ENCODE measurements around the gene DPEP2. TPM values are rescaled to one million over a fixed set of nuclear protein-coding genes. Genes with fewer than 3 reads are reported as not detected.
A peak's percentile ranks its signal among the peaks of the same experiment; 100 is the strongest.
"Not testable (repeated sequence)": the region's sequence is repeated elsewhere in the genome, so short reads cannot be mapped to it uniquely, and the experiment has no call there.

DPEP2 gene
- total RNA-seq, 1 experiment from 2014 or later = not detected

DNA sequence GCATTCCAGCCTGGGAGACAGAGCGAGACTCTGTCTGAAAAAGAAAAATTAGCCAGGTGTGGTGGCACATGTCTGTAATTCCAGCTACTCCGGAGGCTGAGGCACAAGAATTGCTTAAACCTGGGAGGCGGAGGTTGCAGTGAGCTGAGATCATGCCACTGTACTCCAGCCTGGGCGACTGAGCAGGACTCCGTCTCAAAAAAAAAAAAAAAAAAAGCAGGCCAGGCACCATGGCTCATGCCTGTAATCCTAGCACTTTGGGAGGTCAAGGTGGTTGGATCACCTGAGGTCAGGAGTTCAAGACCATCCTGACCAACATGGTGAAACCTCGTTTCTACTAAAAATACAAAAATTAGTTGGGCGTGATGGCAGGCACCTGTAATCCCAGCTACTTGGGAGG, 27.0 kb downstream of the DPEP2 start:
- not testable (repeated sequence) for DNase-seq; H3K9me3 ChIP-seq (replicated peaks); H3K36me3 ChIP-seq; H3K4me3 ChIP-seq; H3K27ac ChIP-seq; H3K4me1 ChIP-seq; H3K27me3 ChIP-seq

DNA sequence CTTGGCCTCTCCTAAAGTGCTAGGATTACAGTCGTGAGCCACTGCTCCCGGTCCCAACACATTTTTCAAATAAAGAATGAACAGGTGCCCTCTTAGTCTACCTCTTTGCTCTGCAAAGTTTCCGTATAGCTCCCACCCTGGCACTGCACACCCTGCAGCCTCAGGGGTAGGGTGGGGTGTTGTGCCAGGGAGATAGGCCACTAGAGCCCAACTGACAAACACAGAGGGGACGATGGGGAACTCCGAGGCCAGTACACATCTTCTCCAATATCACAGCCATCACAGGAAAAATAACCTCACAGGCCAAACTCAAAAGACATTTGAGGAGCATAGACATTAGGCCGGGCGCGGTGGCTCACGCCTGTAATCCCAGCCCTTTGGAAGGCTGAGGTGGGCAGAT, 28.2 kb downstream of the DPEP2 start:
- Histone ChIP-seq H3K4me3 (no peak overlapping the region), H3K4me1 (peaks cover 11% of the 10 kb centered on the region), H3K9me3 (replicated peaks) (no peaks in the 10 kb centered on the region), H3K36me3 (no peaks in the 10 kb centered on the region), H3K27me3 (no peaks in the 10 kb centered on the region), H3K27ac (no peak overlapping the region)
- DNase-seq = no peak

DNA sequence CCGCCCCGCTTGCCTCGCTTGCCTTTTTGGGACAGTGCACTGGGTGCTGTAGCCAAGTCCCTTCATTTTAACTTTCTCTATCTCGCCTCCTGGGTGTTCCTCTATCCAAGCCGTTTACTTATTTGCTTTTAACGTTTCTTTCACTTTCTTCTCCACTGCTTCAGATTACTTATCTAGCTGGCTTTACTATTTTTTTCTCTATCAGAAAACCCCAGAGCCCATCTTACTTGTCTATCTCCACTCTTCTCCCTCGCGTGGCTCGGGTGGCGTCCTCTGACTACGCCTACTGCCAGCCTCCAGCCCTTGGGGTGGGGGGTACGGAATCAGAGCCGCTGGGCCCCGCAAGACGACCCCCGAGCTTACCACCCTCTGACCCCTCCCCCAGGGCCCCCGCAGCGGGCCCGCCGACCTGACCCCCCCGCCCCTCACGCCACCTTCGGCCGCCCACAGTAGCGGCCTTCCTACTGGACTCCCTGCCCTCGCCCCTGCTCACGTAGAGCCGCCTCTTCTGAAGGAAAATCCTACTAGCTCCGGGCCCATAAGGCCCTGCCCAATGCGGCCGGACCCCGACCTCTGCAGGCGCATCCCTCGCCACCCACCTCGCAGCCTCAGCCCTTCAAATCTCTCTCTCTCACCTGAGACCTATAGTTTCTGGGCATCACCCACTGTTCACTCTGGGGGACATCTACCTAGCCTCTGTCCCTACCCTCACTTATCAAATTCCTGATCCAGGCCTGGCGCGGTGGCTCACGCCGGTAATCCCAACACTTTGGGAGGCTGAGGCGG, 29.8 kb downstream of the DPEP2 start:
- Histone ChIP-seq H3K27ac (no peak overlapping the region), H3K27me3 (no peaks in the 10 kb centered on the region), H3K9me3 (replicated peaks) (no peaks in the 10 kb centered on the region), H3K4me3 (peak overlapping the region; percentile 82), H3K36me3 (no peaks in the 10 kb centered on the region), H3K4me1 (peaks cover 17% of the 10 kb centered on the region)
- DNase-seq = no peak

DNA sequence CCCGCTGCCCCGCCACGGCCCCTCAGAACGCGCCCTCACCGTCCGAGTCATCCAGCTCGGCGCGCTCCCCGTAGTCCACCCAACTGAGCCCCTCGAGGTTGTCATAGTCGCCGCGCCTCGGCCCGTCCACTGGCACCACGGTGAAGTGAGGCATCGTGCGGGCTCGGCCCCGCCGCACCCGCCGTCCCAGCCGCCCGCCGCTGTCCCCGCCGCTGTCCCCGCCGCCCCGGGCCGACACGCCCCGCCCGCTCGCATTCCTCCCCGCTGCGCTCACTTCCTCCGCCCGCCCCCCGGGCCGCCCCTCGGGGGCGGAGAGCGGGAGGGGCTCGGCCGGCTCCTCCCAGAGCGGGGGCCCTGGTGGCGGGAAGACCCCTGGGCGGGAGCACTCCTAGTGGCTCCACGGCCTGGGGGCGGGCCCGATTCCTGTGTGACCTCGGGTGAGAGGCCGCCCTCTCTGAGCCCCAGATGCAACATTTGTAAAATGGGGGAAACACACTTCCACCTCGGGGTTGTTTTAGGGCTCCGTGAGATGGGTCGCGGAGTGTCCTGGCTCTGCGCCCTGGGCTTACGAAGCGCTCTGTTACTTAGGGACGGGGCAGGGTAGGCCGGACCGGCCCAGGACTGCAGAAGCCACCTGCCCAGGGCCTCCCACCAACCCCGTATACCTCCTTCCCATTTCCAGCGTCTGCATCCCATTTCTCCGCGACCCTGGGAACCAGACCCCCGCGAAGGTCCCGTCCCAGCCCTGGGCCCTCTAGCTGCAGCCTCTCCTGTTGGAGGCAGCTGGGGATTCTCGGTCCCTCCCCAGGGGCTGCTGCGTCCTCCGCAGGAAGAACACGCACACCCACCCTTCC, 30.7 kb downstream of the DPEP2 start, which contains the start of gene SLC12A4:
TSS of gene SLC12A4 (minus strand) at position 238 of the 854 bp plus-strand sequence. CDS start at position 154, 84 bp downstream.
- peak; percentile 81 to 82 for DNase-seq
- Histone ChIP-seq H3K4me3 (peak within 1 kb of the TSS; percentile 82), H3K27ac (peak within 1 kb of the TSS; percentile 78), H3K36me3 (no peaks in the 10 kb centered on the region), H3K27me3 (no peaks in the 10 kb centered on the region), H3K9me3 (replicated peaks) (no peaks in the 10 kb centered on the region), H3K4me1 (peaks cover 17% of the 10 kb centered on the region)

DNA sequence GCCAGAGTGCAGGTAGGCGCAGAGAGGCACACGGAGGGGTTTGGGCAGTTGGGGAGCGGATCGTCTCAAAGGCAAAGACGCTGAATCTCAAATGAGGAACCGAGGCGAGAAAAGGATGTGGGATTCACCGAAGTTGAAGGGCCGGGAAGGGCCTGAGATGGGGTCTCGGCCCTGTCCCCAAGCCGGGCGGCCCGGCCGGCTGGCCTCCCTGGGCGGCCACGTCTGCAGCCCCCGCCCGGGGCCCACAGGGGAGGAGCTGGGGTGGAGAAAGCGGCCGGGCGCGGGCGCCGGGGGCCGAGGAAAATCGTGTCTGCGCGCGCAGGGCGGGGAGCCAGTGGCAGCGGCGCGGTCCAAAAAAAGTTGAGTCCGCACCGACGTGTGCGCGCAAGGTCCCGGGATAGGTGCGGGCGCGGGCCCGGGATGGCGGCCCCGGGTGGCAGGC, 31.3 kb downstream of the DPEP2 start:
- no peaks in the 10 kb centered on the region for H3K9me3 ChIP-seq (replicated peaks)
- H3K36me3 ChIP-seq = no peaks in the 10 kb centered on the region
- peak overlapping the region; percentile 78 for H3K27ac ChIP-seq
- DNase-seq = peak; percentile 26 to 39
- peak overlapping the region; percentile 82 for H3K4me3 ChIP-seq
- no peaks in the 10 kb centered on the region for H3K27me3 ChIP-seq
- peaks cover 17% of the 10 kb centered on the region for H3K4me1 ChIP-seq

DNA sequence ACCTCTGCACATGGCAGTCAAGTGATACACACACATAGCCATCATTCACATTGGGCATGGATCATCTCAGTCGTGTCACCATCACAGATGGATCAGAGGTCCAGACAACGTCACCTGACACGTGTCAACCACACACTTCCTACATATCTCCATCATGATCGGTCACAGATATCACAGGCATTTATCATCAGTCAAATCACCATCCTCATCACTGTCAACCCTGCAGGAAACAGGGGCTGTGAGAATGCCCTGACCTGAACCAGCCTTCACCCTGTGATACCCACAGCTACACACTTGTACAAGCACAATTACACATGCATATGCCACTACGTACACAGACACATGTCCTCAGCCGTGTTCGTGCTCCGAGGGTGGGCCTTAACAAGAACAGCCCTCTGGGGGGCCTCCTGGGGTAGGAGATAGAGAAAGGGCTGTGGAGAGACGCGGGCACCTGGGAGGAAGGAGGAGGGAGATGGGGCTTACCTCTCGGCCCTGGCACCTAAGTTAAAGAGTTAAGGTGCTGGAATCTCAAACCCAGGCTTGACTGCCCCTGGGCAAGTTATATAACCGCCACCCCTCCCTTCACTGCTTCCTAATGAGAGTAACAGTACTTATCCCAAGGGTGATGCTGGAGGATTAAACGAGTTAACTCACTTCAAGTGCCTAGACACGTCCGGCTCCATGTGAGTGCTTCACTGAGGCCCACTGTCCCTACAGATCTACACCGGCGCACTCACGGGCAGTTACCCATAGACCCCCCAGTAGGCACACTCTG, 31.9 kb downstream of the DPEP2 start:
- H3K4me3 ChIP-seq = peak overlapping the region; percentile 82
- no peak for DNase-seq
- H3K27me3 ChIP-seq = no peaks in the 10 kb centered on the region
- H3K9me3 ChIP-seq (replicated peaks) = no peaks in the 10 kb centered on the region
- H3K36me3 ChIP-seq = no peaks in the 10 kb centered on the region; the same call in 1 of the 2 replicates
- peaks cover 17% of the 10 kb centered on the region for H3K4me1 ChIP-seq
- peak overlapping the region; percentile 78 for H3K27ac ChIP-seq

DNA sequence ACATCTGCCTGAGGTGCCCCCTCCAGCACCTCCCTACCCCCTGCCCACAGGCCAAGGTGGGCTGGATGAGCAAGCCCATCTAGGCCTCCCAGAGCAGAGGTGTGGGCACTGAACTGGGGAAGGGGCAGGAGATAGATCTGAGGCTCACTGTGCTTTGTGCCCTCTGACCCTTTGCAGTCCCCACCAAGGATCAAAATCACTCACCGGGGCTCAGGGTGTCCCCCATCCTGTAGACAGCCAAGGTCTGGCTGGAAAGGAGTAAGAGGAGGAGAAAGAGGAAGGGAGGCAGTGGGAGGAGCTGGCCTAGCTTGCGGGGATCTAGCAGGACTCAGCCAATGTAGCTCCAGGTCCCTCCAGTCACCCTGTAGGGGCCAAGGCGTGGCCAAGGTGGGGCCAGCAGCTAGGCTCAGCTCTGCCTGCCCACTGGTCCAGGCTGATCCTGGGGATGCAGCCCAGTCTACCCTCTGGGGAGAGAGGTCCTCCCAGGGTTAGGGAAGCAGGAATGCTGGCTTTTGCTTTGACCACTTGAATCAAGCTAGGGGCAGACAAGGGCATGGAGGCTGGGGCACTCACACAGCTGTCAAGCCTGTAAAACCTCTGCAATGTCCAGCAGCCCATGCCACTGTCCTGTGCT, 32.6 kb downstream of the DPEP2 start:
- Histone ChIP-seq H3K4me1 (peaks cover 17% of the 10 kb centered on the region), H3K27me3 (no peaks in the 10 kb centered on the region), H3K4me3 (peak overlapping the region; percentile 82), H3K36me3 (no peaks in the 10 kb centered on the region; the same call in 1 of the 2 replicates), H3K27ac (peak overlapping the region; percentile 78), H3K9me3 (replicated peaks) (no peaks in the 10 kb centered on the region)
- peak; percentile 25 to 40 for DNase-seq

DNA sequence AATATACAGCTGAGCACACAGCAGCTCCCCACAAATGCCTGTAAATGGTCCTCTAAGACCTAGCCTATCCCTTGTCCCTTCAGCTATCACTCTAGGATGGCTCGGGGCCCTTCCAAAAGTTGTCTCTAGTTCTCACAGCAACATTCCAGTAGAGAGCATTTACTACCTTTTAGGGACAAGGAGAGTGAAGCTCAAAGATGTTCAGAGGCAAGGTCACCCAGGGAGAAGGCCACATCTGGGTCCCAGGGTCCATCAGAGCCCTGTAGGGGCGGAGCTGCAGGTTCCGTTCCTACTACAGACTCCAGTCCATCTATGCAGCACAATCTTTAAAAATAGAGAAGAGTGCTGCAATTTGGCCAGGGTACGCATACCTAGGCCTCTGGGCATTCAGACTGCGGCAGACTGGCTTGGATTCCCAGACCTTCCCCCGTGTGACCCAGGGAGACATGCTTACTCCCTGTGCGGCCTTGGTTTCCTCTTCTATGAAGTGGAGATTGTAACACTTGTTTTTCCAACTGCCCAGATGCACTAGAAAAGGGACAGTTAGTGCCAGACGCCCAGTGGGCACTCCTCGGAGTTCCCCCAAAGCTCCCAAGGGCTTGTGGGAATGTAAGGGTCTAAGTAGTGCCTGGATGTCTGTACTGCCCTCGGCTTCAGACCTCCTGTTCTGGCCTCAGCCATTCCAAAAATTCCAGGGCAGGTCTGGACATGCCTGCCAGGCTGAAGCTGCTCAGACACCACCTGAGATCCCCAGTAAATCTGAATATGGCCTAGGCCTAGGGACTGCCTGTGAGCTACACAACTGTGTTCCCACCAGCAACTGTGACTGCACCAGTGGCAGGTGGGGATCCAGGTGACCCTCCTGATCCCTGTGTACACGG, 33.4 kb downstream of the DPEP2 start:
- H3K4me1 ChIP-seq = peaks cover 17% of the 10 kb centered on the region
- peak; percentile 64 to 75 for DNase-seq
- peaks cover 1% of the 10 kb centered on the region for H3K36me3 ChIP-seq
- peak overlapping the region; percentile 78 for H3K27ac ChIP-seq
- no peaks in the 10 kb centered on the region for H3K27me3 ChIP-seq
- no peaks in the 10 kb centered on the region for H3K9me3 ChIP-seq (replicated peaks)
- H3K4me3 ChIP-seq = peak overlapping the region; percentile 82

DNA sequence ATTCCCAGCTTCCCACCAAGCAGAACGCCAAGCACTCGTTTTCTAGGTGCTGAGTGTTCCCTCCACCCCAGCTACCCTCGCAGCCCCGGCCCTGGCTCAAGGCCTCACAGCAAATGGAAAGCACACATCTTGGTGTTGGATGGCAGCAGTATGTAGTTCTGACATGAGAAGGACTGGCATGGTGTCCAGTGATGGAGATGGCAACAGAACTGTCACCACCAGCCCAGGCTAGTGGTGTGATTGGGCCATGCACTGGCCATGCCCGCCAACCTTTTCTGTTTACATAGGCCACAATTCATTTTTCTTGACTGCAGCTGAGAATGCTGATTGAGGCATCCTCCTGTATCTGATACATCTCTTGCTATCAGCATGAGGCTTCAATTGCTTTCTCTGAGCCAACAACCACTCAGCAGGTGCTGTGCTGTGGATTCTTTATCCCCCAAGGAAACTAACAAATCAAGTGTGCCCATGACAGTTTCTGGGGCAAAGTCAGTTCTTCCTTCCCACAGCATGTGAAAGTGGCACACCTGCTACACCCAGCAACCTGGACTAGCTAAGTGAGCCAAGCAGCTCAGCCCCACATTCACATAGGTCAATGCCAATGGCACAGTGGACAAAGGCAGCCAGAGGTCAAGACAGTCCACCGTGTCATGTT, 34.7 kb downstream of the DPEP2 start:
- no peak overlapping the region for H3K27ac ChIP-seq
- peaks cover 2% of the 10 kb centered on the region for H3K36me3 ChIP-seq
- H3K27me3 ChIP-seq = no peaks in the 10 kb centered on the region
- no peak for DNase-seq
- H3K9me3 ChIP-seq (replicated peaks) = no peaks in the 10 kb centered on the region
- H3K4me3 ChIP-seq = no peak overlapping the region
- H3K4me1 ChIP-seq = peaks cover 17% of the 10 kb centered on the region

DNA sequence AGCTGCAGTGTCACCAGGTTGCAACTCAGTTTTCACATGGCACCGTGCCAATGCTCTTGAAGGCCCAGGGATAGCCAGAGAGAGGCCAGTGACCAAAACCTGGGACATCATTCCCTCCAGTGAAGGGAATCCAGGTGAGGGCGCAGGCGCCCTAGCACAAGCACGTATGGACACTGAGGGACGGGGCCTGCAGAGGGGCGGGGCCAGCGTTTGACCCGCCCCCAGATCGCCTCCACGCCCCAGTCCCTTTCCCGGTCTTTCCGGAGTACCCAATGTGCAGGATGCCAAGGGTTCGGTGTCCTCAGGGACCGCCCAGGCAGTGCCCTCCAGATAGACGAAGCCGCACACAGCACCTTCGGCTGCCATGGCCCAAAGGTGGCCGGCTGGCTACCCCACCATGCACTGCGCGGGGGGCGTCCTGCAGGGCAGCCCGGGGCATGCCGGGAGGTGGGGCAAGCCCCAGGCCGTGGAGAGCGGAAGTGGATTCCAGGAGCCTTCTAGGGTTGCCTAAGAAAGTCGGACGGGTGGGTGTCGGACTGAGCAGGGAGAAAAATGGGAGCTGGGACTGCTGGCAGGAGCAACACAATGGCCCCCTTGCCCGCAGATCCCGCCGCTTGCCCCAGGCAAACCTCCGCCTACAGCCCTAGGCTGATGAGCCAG, 35.5 kb downstream of the DPEP2 start:
- Histone ChIP-seq H3K4me3 (no peak overlapping the region), H3K4me1 (peaks cover 17% of the 10 kb centered on the region), H3K9me3 (replicated peaks) (no peaks in the 10 kb centered on the region), H3K36me3 (peaks cover 2% of the 10 kb centered on the region), H3K27ac (no peak overlapping the region), H3K27me3 (no peaks in the 10 kb centered on the region)
- DNase-seq = no peak

DNA sequence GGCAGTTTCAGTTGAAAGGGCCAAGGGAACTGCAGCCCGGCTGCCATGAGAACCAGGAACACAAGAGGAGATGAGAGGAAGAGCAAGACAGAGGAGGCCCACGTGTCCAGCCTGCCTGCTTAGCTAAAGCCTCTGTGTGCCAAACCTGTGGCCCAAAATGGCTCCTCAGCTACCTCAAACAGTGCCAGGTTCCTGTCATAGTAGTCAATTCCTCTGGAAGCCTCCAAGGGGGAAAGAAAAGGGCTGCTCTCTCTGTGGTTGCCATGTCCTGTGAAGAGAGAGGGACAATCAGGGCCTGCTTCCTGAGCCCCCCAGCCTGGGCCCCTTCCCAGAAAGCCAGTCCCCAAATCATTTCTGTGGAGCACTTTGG, 36.0 kb downstream of the DPEP2 start:
- no peak for DNase-seq
- peaks cover 2% of the 10 kb centered on the region for H3K36me3 ChIP-seq
- no peak overlapping the region for H3K4me3 ChIP-seq
- no peak overlapping the region for H3K27ac ChIP-seq
- peaks cover 17% of the 10 kb centered on the region for H3K4me1 ChIP-seq
- H3K27me3 ChIP-seq = no peaks in the 10 kb centered on the region
- no peaks in the 10 kb centered on the region for H3K9me3 ChIP-seq (replicated peaks)

DNA sequence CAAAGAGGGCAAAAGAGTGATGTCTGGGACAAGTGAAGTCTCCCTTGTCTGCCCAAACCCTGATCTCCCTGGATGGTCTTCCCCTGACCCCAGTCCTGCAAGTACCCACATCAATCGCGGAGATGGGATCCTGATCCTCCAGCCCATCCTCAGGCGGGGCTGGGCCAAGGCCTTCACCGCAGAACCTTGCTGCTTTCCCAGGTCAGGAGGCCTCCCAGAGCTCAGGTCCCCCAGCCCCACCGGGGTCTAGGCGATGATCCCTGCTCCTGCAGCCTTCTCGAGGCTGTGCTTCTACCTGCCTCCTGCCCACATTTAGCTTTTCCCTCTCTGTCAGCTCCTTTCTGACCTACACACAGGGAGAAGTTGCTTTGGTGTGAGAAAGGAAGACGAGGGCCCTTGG, 37.1 kb downstream of the DPEP2 start:
- peaks cover 2% of the 10 kb centered on the region for H3K36me3 ChIP-seq
- H3K27ac ChIP-seq = no peak overlapping the region
- no peaks in the 10 kb centered on the region for H3K27me3 ChIP-seq
- H3K9me3 ChIP-seq (replicated peaks) = no peaks in the 10 kb centered on the region
- H3K4me1 ChIP-seq = peaks cover 16% of the 10 kb centered on the region
- DNase-seq = no peak
- no peak overlapping the region for H3K4me3 ChIP-seq

DNA sequence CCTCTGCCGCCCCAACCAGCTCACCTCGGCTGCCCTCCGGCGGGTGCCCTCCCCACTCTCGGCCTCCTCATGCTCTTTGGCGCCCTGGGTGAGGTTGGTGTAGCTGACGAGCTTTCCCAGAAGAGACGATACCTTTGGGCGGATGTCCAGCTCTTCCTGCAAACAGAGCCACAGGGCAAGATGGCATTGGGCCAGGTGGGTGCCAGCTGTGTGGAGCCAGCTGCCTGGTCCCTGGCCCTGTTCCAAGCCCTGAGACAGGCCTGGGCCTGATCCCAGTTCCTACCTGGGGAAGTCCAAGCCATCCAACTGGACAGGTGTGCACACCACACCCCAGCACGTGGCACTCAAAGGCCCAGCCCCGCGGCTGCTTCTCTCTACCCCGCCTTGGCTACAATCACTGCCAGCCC, 37.7 kb downstream of the DPEP2 start:
- Histone ChIP-seq H3K27ac (no peak overlapping the region), H3K4me1 (peaks cover 10% of the 10 kb centered on the region), H3K27me3 (no peaks in the 10 kb centered on the region), H3K36me3 (peaks cover 2% of the 10 kb centered on the region), H3K9me3 (replicated peaks) (no peaks in the 10 kb centered on the region), H3K4me3 (no peak overlapping the region)
- DNase-seq = peak; percentile 27 to 29
